ENCODE data around the gene OCLN.
"Not testable (repeated sequence)": the region's sequence is repeated elsewhere in the genome, so short reads cannot be mapped to it uniquely, and the experiment has no call there.

The OCLN gene

GRCh38 chr5:69606839-69607238 lies 114.2 kb downstream of the OCLN start:
- not testable (repeated sequence) for H3K4me3 Mint-ChIP-seq

More at GRCh38 chr5:69606839-69607238, 114.2 kb downstream of the OCLN start:
- H3K4me1 Mint-ChIP-seq (ENCODE audit: low read depth); H3K36me3 Mint-ChIP-seq (ENCODE audit: low read depth); H3K27ac Mint-ChIP-seq; H3K27me3 Mint-ChIP-seq; H3K9me3 Mint-ChIP-seq: not testable (repeated sequence)

Data from stimulated activated naive CD8-positive, alpha-beta T cell treated with anti-CD3 and anti-CD28 coated beads, Interleukin-15, Interleukin-2, amounts not matched to agents 100 ng/mL and 50 ng/mL, for 24 hours (primary cell).